SH-SY5Y (cell line): ENCODE results near the gene PITPNM3.

ENCODE experiments used
- GATA2 ChIP-seq: IDR thresholded peaks from 2 replicates; pipeline ENCODE4 v1.6.1; 2011; ENCODE audit warnings: mild to moderate bottlenecking, low read depth, low read length
- GATA3 ChIP-seq: IDR thresholded peaks from 2 replicates; pipeline ENCODE4 v1.6.1; 2011; ENCODE audit warnings: low read depth, mild to moderate bottlenecking, low read length, moderate library complexity

DNA sequence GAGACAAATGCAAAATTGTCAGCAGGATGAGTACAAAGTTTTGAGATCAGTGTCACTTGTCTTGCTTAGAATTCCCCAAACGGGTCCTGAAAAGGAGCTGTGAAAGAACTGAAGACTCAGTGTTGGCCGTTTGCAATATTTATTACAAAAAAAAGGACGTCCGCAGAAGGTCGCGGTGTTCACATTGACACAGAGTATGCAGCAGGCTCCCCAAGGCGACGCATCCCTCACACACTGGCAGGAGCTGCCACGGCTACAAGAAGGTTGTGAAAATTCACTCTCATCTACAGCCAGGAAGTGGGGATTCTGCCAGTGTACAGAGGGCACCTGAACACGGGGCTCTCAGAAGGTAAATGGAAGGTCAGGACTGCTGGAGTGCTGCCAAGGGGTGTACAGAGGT is 147.6 kb downstream of the PITPNM3 start:
- TF ChIP-seq GATA3 (no peak), GATA2 (no peak)
